PC-3 (cell line): ENCODE results near the gene ST7. TPM values are rescaled to one million over a fixed set of nuclear protein-coding genes. Genes with fewer than 3 reads are reported as not detected.

Source experiments
- ATAC-seq: fragments of 200-7000 bp; cut with Tn5 transposase; 2 replicates; pipeline ENCODE4 v1.9.1; 2020; ENCODE audit warnings: mild to moderate bottlenecking, moderate library complexity
- BruUV-seq: library from RNA; stranded (reverse); fragments of 400-500 nt; replicated peaks from 2 replicates; lab custom pipeline; 2021; lab: Mats Ljungman, UMichigan
- CTCF ChIA-PET: fragments of 300-600 bp; sonication (Branson Sonifier 250); formaldehyde crosslinking; loops from one replicate; lab custom pipeline; 2022; ENCODE audit warnings: antibody characterized with exemption; lab: Charles Lee
- POLR2A ChIA-PET: fragments of 300-600 bp; sonication (Branson Sonifier 250); formaldehyde crosslinking; loops from one replicate; lab custom pipeline; 2022; ENCODE audit warnings: antibody characterized with exemption; ENCODE audit not compliant: unreplicated experiment; lab: Charles Lee
- DNase-seq: peaks from one replicate; pipeline ENCODE4 v3.0.0-alpha.2; 2015
- H2AFZ ChIP-seq: fragments of 300-600 bp; sonication (generic); 2 replicates; pipeline ENCODE4 v1.6.0; 2016; ENCODE audit warnings: antibody characterized with exemption, low read length
- H3F3A ChIP-seq: fragments of 300-600 bp; sonication (generic); one replicate; pipeline ENCODE4 v1.6.0; 2017; ENCODE audit warnings: antibody characterized with exemption, low read length, control low read depth, mild to moderate bottlenecking; ENCODE audit not compliant: unreplicated experiment
- H3K27ac ChIP-seq: fragments of 300-600 bp; sonication (generic); 2 replicates; pipeline ENCODE4 v1.5.1; 2016; ENCODE audit warnings: mild to moderate bottlenecking, low read length
- H3K27me3 ChIP-seq: fragments of 300-600 bp; sonication (generic); 2 replicates; pipeline ENCODE4 v1.6.1; 2016; ENCODE audit warnings: low read length, mixed read lengths
- H3K36me3 ChIP-seq: fragments of 300-600 bp; sonication (generic); 2 replicates; pipeline ENCODE4 v1.6.1; 2016; ENCODE audit warnings: low read depth, mixed run types, low read length, mixed read lengths
- H3K4me1 ChIP-seq: fragments of 300-600 bp; sonication (generic); 2 replicates; pipeline ENCODE4 v1.5.1; 2016; ENCODE audit warnings: low read length; ENCODE audit not compliant: insufficient read depth
- H3K4me2 ChIP-seq: fragments of 300-600 bp; sonication (generic); 2 replicates; pipeline ENCODE4 v1.6.0; 2016; ENCODE audit warnings: low read length
- H3K4me3 ChIP-seq: fragments of 300-600 bp; sonication (generic); 2 replicates; pipeline ENCODE4 v1.5.1; 2016; ENCODE audit warnings: mild to moderate bottlenecking, low read length, mixed read lengths
- H3K79me2 ChIP-seq: fragments of 300-600 bp; sonication (generic); 2 replicates; pipeline ENCODE4 v1.6.1; 2017; ENCODE audit warnings: low read length, mixed read lengths
- H3K9ac ChIP-seq: fragments of 300-600 bp; sonication (generic); 2 replicates; pipeline ENCODE4 v1.6.0; 2016; ENCODE audit warnings: mild to moderate bottlenecking, low read length
- H3K9me2 ChIP-seq: fragments of 300-600 bp; sonication (generic); replicated peaks from 2 replicates; pipeline ENCODE4 v1.6.1; 2016; ENCODE audit warnings: mixed run types, low read length, mixed read lengths
- H3K9me3 ChIP-seq: fragments of 300-600 bp; sonication (generic); 2 replicates; pipeline ENCODE4 v1.6.1; 2016; ENCODE audit warnings: low read length, mixed read lengths
- H4K20me1 ChIP-seq: fragments of 300-600 bp; sonication (generic); 2 replicates; pipeline ENCODE4 v1.6.1; 2016; ENCODE audit warnings: low read length, mixed read lengths
- EZH2 ChIP-seq: fragments of 300-600 bp; sonication (generic); IDR thresholded peaks from one replicate; pipeline ENCODE4 v1.6.1; 2017; ENCODE audit warnings: antibody characterized with exemption, mild to moderate bottlenecking, low read length; ENCODE audit not compliant: unreplicated experiment
- EZH2phosphoT487 ChIP-seq: fragments of 300-600 bp; sonication (generic); IDR thresholded peaks from 2 replicates; pipeline ENCODE4 v1.6.1; 2018; ENCODE audit warnings: mild to moderate bottlenecking, antibody characterized with exemption, low read length, borderline replicate concordance
- intact Hi-C: fragments of 100-400 bp; cut with micrococcal nuclease; formaldehyde crosslinking; loops from 2 replicates; pipeline ENCODE4 v1.9.0; 2023
- total RNA-seq: library from RNA; depleted of rRNA; stranded (reverse); fragments of >200 nt; gene quantifications from 2 replicates; pipeline ENCODE4 v1.2.3, GENCODE V29; 2014
- TF ChIP-seq, protein P1 (sequence below): fragments of 300-600 bp; sonication (generic); conservative IDR thresholded peaks from 2 replicates; pipeline ENCODE4 v1.5.1; 2017; ENCODE audit warnings: antibody characterized with exemption, low read depth, mild to moderate bottlenecking, low read length

The ST7 gene
- total RNA-seq, 1 experiment from 2014 or later: 19.7 TPM

DNA sequence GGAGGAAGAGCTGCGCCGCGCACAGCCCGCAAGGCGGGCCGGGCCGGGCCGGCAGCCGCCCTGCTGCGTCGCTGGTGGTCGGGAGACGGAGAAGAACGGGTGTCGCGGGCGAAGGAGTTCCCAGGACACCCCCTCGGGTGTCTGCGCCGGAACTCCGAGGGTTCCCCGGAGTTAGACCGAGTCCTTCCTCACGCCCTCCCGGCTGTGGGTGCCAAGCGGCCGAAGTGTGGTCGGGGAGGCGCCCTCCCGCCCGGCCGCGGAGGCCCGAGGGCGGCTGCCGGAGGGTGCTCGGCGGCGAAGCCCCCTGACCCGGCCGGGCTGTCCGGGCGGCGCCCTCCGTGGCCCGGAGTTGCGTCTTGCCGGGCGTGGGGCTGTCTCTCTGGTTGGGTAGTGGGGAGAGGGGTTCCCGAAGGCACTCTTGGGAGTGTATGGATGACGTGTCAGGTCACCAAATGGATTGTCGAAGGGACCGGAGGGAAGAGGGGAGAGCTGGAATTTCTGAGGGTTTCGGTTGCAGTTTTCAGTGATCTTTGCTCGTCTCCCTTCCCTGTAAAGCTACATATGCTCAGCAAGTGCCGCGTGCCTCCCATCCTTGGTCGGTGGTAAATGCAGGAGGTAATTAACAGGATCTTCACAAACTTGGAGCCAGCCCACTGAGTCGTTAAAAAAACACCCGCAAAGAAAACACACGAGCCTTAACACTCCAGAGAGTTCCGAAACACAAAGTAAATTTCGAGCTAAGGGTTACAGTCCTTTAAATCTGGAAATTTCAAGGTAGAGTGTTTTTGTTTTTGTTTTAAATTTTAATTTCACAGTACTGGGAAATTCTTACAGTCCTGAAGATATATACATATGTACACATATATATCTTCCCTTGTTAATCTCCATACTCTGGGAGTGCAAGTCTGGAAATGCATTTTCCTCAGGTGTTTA is 871 bp downstream of the ST7 start:
- Histone ChIP-seq H3K4me2 (peak overlapping the region; percentile 88), H3K27ac (peak overlapping the region; percentile 79), H3K36me3 (no peaks in the 10 kb centered on the region), H2AFZ (peak overlapping the region; percentile 27), H3K9ac (peak overlapping the region; percentile 92), H3K9me2 (no peaks in the 10 kb centered on the region), H3K79me2 (peaks cover 53% of the 10 kb centered on the region), H3F3A (no peaks in the 10 kb centered on the region), H3K27me3 (no peaks in the 10 kb centered on the region), H3K4me1 (peaks cover 28% of the 10 kb centered on the region), H3K9me3 (no peaks in the 10 kb centered on the region), H3K4me3 (peak overlapping the region; percentile 76), H4K20me1 (no peaks in the 10 kb centered on the region)
- ChIA-PET CTCF (interaction anchor here (0.5 to 1.4 kb wide), 4 partner anchors 24 to 173 kb away, joined by 3 to 6 read pairs (median 3); no protein-coding TSS in a partner anchor), POLR2A (interaction anchor here (0.5 to 0.6 kb wide), 2 partner anchors 30 to 454 kb away, joined by 5 read pairs; no protein-coding TSS in a partner anchor)
- peak; percentile 68 for ATAC-seq
- DNase-seq: peak; percentile 77
- BruUV-seq: no TSS peak
- TF ChIP-seq EZH2: no peak
- TF ChIP-seq, protein P1, sequence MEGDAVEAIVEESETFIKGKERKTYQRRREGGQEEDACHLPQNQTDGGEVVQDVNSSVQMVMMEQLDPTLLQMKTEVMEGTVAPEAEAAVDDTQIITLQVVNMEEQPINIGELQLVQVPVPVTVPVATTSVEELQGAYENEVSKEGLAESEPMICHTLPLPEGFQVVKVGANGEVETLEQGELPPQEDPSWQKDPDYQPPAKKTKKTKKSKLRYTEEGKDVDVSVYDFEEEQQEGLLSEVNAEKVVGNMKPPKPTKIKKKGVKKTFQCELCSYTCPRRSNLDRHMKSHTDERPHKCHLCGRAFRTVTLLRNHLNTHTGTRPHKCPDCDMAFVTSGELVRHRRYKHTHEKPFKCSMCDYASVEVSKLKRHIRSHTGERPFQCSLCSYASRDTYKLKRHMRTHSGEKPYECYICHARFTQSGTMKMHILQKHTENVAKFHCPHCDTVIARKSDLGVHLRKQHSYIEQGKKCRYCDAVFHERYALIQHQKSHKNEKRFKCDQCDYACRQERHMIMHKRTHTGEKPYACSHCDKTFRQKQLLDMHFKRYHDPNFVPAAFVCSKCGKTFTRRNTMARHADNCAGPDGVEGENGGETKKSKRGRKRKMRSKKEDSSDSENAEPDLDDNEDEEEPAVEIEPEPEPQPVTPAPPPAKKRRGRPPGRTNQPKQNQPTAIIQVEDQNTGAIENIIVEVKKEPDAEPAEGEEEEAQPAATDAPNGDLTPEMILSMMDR: no peak
- TF ChIP-seq EZH2phosphoT487: no peak
- intact Hi-C loops: no loop called here

DNA sequence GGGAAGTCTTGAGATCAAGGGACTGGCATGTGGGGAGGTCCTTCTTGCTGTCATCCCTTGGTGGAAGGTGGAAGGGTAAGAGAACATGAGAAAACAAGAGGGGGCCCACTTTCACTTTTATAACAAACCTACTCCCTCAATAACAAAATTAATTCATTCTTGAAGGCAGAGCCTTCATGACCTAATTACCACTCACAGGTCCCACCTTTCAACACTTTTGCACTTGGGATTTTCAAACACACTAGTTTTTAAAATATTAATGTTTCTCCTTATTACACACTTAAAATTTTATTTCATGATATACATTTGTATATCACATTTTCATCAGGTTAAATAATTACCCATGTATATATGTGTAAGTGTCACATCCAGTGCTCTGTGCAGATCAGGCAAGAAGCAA is 2.0 kb downstream of the ST7 start:
- Histone ChIP-seq H3K27ac (no peak overlapping the region), H3K9me3 (no peaks in the 10 kb centered on the region), H2AFZ (no peak overlapping the region), H3K4me3 (peak overlapping the region; percentile 76), H3K79me2 (peaks cover 64% of the 10 kb centered on the region), H3K9me2 (no peaks in the 10 kb centered on the region), H3K36me3 (no peaks in the 10 kb centered on the region), H3K4me1 (peaks cover 28% of the 10 kb centered on the region), H3K27me3 (no peaks in the 10 kb centered on the region), H4K20me1 (no peaks in the 10 kb centered on the region), H3K4me2 (peak overlapping the region; percentile 88), H3K9ac (peak overlapping the region; percentile 92; the same call in 1 of the 2 replicates), H3F3A (no peaks in the 10 kb centered on the region)
- ATAC-seq (no peak), DNase-seq (no peak)
- POLR2A ChIA-PET: no interaction called here
- BruUV-seq: no TSS peak
- intact Hi-C loops: no loop called here
- CTCF ChIA-PET: no interaction called here
- TF ChIP-seq EZH2 (no peak), EZH2phosphoT487 (no peak)
- TF ChIP-seq, protein P1: no peak
